HEK293 (cell line): Measurements from ENCODE around the gene TREM1.

Experiments
- CTCF ChIP-seq: fragments of 450-650 bp; formaldehyde crosslinking; IDR thresholded peaks from 2 replicates; pipeline ENCODE4 v1.5.1; 2016; ENCODE audit warnings: missing biosample characterization, missing genetic modification characterization
- REST ChIP-seq: fragments of 450-650 bp; formaldehyde crosslinking; IDR thresholded peaks from 2 replicates; pipeline ENCODE4 v1.5.1; 2016; ENCODE audit warnings: missing biosample characterization, missing genetic modification characterization
- ZNF132 ChIP-seq: fragments of 450-650 bp; formaldehyde crosslinking; IDR thresholded peaks from 2 replicates; pipeline ENCODE4 v1.5.1; 2017; ENCODE audit warnings: missing biosample characterization, missing genetic modification characterization, borderline replicate concordance
- ZNF280D ChIP-seq: fragments of 450-650 bp; formaldehyde crosslinking; IDR thresholded peaks from 2 replicates; pipeline ENCODE4 v1.5.1; 2016; ENCODE audit warnings: missing biosample characterization, missing genetic modification characterization
- ZNF501 ChIP-seq: fragments of 450-650 bp; formaldehyde crosslinking; IDR thresholded peaks from 2 replicates; pipeline ENCODE4 v1.5.1; 2016; ENCODE audit warnings: missing biosample characterization, missing genetic modification characterization
- ZNF585B ChIP-seq: fragments of 450-650 bp; formaldehyde crosslinking; IDR thresholded peaks from 2 replicates; pipeline ENCODE4 v1.5.1; 2016; ENCODE audit warnings: missing biosample characterization, missing genetic modification characterization
- ZNF707 ChIP-seq: fragments of 450-650 bp; formaldehyde crosslinking; IDR thresholded peaks from 2 replicates; pipeline ENCODE4 v1.5.1; 2016; ENCODE audit warnings: missing biosample characterization, missing genetic modification characterization

GRCh38 chr6:41247288-41247865 is 39.1 kb downstream of the TREM1 start:
- TF ChIP-seq CTCF (tag by site-specific recombination), result no peak
- TF ChIP-seq ZNF132, result no peak
- no peak for TF ChIP-seq ZNF707 (tag by site-specific recombination)
- TF ChIP-seq ZNF501, result no peak
- no peak for TF ChIP-seq ZNF585B
- TF ChIP-seq ZNF280D (tag by site-specific recombination), result no peak
- no peak for TF ChIP-seq REST (tag by site-specific recombination)
